DMS79 treated with DMSO at 0.1 percent for 48 hours (cell line): Measurements from ENCODE around the gene PPP2R5D.
A peak's percentile ranks its signal among the peaks of the same experiment; 100 is the strongest.

ENCODE experiments used
- DNase-seq: peaks from one replicate; lab custom pipeline; 2025; lab: John Stamatoyannopoulos, UW

PPP2R5D gene

DNA sequence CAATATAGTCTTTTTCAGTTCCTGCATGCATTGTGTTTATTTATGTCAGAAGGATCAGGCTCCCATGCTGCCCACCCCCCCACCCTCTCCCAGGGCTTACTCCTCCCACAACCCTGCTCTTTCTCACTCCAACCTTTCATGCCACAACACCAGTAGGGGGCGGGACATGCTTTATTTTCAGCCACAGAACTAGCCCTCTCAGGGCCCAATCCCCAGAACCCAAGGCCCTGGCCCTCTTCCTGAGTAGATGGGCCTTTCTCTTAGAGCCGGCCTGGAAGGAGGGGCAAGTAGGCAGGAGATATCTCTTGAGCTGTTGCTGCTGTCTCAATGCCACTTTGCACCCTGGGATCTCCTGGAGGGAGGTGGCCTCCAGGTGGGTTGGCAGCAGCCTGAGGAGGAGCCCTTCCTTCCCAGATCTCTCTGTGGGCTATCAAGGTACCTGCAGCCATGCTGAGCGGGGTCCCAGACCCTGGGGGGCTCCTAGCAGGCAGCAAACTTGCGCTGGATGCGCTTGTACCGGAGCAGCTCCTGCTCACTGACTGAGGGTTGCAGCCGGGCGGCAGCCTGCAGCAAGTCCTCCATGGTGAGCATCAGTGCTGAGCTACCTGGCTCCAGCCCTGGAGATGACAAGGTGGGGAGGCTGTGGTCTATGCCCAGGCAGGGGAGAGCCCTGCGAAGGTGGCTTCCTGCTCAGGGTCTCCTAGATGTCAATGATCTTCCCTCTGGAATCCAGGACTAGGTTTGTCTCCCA is 20.3 kb upstream of the PPP2R5D start:
- DNase-seq = no peak

DNA sequence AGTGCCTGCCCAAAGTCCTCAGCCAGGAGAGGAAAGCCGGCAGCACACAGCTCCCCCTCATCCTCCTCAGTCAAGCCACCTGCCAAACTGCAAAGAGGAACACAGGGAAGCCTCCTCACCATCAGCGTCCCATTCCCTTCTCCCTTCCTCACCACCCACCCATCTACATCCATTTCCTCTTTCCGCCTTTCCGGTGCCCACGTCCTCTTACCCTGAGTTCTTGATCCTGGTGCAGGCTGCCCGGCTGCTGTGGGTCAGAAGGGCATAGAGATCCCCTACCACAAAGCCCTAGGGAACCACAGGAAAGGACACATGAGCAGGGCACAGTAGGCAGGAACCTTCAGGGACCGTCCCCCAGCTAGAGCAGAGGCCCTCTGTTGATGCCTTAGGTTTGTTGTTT is 17.8 kb upstream of the PPP2R5D start:
- DNase-seq = no peak

DNA sequence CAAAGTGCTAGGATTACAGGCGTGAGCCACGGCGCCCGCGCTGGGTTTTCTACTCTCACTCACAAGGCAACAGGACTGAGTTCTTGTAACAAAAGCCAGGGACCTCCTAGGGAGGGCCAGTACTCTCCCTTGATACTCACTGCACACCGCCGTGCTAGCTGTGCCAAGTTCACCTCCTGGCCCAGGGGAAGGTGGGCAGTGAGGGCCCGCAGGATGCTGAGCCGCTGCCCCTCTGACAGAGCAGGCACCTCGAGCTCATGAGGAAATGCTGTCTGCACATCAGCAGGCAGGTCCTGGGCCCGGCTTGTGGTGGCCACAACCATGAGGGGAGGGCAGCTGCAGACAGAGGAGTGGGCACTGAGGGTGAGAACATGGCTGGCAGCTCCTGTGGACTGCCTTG is 17.1 kb upstream of the PPP2R5D start:
- DNase-seq = no peak

DNA sequence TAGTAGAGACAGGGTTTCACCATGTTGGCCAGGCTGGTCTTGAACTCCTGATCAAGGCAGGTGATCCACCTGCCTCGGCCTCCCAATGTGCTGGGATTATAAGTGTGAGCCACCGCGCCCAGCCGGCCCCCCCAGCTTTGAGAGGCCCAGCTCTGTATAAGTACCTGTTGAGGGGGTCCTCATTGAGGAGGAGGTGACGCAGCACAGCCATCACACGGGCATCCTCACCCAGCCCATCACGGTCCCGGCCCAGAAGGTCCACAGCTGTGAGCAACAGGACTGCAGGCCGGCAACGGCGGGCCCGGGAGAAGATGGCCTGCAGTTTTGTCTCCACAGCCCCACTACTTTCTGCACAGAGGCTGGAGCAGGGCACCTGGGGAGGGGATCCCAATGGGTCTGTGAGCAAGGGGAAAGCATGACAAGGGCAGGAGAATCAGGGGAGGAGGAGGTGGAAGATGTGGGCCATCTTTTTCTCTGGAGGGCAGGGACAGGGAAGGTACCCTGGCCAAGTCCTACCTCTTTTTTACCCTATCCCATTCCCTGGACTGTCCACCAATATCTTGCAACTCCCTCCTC is 16.2 kb upstream of the PPP2R5D start:
- no peak for DNase-seq

DNA sequence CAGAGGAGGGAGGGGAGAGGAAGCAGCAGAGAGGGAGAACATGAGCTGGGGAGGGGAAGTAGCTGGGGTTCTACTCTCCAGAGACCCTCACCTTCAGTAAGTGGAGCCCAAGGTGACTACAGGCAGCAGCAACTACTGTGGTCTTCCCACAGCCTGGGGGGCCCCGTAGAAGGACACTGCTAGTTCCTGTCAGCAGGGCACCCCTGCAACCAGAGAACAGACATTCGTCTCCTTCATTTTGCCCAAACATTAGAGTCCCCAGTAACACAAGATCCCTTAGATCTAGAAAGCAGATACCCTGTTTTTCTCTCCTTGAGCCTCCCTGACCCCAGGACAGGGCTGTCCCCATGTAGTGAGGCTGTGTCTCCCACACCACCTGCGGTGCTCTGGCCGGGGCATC is 15.6 kb upstream of the PPP2R5D start:
- DNase-seq = no peak

DNA sequence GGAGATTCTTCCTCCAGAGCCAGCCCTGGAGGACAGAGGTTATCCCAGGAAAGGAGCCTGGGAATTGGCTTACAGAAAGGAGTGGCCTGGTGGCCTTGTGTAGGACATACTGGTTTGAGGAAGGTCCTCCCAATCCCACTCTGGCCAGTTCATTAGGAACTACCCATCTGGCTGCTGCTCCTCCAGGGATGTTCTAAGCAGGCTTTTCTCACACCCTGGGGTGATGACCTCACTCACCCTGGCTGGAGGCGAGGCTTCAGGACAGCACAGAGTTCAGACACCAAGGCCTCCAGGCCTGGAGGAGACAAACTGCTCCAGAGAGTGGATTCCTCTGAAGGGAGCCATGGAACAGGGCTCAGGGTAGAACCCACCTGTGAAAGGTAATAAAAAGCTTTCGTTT is 14.9 kb upstream of the PPP2R5D start:
- DNase-seq = no peak

DNA sequence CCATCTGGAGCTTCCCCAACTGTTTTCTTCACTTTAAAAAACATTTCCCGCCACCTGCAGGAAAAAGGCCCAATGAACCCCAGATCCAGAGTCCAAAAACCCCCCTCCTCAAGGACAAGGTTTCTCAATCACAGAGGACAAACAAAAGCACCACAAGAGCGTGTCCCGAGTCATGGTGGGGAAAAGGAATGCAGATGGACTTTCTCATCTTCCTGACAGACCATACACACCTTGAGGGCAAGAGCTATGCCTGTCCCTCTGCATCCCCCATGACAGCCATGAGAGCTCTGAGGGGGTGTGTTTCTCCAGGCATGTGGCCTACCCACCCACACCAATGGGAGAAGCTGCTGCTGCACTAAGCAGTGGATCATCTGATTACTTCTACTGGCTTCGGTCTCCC is 14.4 kb upstream of the PPP2R5D start:
- DNase-seq = no peak

DNA sequence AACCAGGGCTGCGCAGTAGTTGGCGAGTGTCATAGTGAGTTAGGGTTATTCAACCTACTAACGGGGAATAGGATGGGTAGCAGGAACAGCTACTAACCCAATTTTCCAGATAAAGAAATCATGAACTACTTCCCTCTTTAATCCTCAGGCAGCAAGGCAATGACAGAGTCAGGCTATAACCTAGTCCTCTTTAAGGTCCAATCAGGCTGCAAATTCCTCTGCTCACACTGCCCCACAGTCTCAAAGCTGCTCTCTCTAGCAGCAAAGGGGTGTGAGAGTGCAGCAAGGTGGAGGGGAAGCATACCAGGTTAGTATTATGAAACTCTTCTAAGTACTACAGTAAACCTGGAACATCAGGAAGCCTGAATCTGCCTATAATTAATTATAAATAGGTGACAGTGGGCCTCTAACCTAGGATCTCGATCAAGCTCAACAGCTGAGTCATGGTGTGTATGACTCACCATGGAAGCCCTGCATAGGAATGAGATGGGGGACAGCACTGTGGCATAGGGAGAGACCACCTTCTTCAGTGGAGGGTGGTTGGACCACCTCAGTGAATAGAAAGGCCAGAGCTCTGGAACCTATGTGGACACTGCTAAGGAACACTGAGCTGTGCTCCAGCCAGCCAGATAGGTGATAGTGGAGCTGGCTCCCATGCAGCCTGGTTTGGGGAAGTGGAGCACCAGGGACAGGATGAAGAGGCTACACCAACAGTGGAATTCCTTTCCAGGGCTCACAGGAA is 13.3 kb upstream of the PPP2R5D start:
- no peak for DNase-seq

DNA sequence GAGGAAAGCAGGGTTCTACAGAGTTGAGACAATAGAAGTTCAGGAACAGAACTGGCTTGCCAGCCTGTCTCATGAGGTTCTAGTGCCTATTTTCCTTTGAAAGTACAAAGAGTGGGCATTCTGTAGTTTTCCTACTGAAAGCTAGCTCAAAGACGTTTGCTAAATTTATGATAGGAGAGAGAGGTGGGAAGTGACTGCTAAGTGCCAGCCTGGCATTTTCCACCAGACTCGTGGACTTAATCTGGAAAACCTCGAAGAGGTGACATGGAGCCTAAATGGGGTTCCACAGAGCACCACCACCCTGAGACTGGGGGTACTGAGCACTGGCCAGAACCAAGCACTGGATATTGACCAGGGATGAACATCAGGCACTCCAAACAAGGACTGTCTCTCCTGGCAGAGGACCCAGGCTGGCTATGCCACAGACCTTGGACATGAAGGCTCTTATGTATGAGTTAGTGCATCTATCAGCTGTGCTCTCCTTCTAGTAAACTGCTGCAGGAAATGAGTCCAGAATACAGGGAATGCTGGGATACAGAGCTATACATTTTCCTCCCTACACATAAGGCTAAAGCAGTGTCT is 12.5 kb upstream of the PPP2R5D start:
- DNase-seq = no peak

DNA sequence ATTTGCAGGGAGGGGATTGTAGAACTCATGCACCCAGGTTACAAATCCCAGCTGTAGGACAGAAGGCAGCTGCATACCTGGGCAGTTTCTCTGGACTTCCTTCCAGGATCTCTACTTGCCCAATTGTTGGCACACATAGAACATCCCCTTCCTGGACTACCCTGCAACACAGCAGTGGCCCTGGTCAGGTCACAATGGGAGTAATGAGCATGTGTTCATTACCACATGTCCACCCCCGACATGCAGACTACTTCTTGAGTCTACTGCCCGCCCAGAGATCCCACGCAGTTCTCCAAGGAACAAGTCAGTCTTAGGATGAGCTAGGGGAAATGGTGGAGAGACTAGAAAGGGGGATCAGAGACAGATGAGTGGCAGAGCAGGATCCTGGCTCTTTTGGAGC is 10.4 kb upstream of the PPP2R5D start:
- DNase-seq = no peak

DNA sequence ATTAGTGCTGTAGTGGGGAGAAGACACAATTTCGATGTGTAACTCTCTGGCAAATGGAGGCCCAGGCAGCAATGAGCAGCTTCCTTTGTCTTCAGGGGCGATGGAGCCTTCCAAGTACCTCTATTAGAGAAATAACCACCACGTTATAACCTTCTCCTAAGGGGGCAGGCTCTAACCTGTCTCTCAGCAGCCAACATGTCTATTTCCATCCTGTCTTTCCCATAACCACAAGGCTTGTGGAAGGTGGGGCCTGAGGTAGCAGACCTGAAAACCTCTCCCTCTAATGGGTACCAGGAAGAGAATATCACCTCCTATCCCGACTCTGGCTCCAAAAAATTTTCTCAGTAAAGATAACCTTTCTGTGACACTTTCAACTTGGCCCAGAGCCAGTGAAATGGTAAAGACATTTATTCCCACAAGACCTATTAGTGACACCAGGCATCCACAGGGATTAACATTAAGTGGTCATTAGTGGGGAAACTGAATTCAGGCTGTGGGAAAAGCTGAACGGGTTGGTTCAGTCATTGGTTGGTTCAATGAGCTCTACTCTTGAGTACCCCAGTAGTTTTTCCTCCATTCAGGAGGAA is 9.4 kb upstream of the PPP2R5D start:
- DNase-seq = peak; percentile 69

DNA sequence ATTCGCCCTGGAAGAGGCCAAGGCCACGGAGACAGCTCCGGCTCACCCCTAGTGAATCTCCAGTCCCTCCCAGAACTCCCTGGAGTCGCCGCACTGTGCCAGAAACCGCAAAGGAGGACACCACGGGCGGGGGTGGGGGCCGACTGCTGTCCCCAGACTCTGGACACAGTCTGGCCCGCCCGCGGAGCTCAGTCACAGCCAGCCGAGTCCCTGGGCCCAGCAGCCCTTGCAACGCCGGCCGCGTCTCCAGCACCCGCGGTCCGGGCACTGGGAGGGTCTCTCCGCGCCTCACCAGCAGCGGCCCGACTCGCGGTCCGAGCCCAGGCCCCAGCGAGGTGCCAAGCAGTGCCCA is 5.9 kb upstream of the PPP2R5D start:
- DNase-seq = no peak

DNA sequence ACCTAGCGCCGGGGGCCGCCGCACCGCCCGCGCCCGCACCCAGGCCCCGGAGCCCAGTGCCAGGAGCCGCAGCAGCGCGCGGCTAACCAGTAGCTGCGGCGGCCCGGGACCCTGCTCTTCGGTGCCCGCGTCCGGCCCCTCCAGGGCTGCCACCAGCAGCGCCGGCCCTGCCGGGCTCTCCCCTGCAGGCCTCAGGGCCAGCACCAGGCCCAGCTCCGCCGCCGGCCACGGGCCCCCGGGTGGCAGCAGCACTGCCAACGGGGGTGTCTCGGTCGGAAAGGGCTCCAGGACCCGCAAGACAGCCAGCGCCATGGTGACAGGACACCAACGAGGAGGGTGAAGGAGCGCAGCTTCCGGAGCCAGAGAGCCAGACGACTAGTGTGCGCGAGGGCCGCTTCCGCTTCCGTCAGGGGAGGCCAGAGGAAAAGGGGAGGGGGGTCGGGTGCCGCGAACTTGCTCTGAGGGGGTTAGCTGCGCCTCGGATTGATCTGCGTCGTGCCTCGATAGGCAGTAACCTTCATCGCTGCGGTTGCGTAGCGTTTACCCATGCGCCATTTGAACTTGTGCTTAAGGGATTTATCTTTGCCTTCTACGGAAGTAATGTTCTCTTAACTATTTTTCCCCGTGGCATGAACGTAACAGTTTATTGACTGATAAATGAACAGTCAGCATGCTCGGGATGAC is 5.4 kb upstream of the PPP2R5D start, which contains the start of gene PEX6:
Gene PEX6 (minus strand): TSS at position 343 of the 684 bp plus-strand sequence. CDS start 31 bp downstream, at position 312.
- DNase-seq = peak; percentile 84

DNA sequence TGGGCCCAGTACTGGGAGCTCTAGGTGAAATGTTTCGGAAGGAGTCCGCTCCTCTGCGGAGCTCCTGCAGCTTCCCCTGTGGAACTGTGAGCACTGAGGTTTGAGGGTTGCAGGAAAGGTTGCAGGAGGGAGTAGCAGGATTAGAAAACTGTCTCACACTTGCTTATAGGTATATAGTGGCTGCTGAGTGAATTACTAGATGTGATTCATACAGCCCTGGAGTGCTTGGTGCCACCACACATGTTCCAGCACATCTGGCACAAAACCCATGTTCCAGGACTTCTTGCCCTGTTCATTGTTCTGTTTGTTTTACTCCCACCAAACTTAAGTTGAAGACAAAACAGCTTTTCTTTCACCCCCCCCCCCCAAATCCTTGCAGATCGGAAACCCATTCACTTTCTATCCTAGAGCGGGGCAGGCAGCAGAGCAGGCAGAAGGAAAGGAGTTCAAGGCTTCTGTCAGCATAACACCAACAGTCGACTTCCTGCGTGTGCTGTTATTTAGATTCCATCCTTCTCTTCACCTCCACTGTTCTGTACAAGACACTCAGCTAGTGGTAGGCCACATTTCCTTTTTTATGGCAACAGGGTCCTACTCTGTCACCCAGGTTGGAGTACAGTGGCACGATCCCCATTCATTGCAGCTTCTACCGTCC is 4.7 kb upstream of the PPP2R5D start:
- DNase-seq = no peak

DNA sequence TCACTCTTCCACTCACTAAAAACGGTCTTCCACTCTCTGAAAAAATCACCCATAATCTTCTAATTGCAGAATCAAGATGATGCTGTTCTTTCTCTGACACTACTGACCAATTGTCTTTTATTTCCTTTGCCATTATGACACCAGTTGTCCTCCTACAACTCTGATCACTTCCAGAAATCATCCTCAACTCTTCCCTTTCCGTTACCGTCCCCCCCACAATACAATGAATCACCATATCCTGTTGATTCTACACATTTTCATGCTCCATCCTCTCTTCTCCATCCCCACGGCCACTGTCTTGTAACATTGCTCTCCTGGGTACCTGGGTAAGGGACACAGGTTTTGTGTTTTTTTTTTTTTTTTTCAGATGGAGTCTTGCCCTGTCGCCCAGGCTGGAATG is 2.5 kb upstream of the PPP2R5D start:
- DNase-seq = no peak

DNA sequence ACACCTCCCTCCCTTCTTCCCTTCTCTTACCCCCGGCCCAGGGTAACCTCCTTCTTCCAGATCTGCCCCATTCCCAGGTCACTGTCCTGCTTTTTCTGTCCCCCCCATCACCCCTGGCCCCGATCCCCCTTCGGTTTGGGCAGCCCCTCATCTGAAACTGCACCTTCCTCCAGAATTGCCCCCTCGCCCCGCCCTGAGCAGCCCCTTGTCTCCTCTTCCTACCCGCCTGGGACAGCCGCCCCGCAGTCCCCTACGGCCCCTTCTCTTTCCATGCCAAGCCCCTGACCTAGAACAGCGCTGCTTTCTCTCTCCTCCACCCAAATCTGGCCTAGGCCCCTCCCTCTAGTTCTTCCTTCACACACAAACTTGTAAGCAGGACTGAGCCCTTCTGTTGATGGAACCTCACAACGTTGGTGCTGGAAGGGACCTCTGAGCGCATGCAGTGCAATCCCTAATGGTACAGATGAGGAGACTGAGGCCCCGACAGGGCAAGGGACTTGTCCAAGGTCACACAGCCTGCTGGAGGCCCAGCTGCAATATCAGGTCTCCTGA is 630 bp downstream of the PPP2R5D start:
- DNase-seq = peak; percentile 5

DNA sequence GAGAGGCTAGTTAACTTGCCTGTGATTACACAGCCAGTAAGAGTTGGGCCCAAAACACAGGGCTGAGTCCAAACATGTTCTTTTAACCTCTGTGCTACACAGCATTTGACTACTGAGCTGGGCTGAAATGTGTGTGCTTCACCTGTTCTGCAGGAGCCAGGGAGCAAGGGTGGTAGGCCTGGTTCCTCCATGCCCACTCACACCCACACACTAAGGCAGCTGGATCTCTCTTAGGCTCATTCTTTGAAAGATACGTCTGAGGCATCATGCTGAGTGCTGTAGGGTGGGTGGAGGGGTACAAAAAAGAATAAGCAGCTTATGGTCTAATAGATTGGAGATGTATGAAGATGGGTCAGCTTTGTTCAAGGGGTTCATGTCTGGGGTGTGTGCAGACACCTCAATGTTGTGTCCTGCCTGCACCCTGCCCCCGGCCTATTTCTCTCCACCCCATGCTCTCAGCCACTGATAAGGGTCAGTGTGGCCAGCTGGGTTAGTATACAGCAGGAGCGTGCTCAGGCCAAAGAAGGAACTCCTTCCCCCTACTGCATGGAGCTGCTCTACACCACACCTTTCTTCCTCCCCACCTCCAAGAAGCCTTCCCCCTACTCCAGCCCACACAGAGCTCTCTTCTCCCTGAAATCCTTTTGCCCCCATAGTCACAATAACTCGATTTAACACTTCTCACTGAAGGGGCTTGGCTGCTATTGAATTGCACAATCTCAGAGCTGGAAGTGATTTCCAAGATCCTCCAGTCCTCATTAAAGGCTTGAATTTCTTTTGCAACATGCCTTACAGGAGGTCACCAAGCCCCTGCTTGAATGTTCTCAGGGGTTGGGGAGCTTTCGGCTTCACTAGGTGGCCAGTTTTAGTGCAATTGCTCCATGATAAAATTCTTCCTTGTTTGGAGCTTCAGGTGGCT is 3.4 kb downstream of the PPP2R5D start:
- no peak for DNase-seq

DNA sequence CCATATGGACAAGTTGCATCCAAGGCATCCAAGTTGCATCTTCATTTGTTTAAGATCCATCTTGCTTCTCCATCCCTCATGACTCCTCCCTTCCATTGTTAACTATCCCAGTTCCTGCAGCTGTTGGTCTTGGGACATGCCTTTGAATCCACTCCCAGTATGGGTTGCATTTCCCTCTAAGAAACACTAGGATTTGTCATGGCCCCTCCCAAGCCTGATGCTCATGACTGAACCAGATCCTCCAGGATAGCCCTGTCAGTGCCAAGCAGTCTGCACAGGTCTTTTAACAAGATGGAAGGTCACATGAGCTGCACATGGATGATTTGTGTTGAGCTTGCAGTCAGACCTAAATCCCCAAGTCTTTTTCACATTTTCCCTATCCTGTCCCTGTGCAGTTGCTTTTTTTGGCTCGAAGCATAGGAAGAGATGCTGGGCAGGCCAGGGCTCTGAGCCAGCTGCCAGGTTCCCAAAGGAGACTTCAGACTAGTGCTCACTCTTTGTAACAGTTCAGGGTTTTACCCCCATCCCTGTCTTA is 4.2 kb downstream of the PPP2R5D start:
- DNase-seq = no peak

DNA sequence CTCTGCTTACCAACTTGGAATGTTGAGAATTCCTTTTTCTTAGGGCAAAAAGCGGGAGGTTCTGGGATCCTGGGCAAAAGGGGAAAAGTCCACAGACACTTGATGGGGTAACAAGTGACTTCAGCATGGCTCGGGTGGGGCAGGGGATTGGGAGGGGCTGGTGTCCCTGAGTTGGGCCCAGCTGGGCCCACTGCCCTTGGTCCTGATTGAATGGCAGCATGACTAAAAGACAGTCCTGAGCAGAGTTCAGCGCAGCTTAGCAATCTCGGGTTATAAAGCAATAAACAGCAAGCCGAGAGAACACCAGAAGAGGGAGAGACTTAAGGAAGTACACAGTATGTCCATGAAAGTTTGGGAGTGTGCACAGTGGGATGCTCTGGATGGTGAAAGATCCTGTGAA is 5.6 kb downstream of the PPP2R5D start:
- no peak for DNase-seq

DNA sequence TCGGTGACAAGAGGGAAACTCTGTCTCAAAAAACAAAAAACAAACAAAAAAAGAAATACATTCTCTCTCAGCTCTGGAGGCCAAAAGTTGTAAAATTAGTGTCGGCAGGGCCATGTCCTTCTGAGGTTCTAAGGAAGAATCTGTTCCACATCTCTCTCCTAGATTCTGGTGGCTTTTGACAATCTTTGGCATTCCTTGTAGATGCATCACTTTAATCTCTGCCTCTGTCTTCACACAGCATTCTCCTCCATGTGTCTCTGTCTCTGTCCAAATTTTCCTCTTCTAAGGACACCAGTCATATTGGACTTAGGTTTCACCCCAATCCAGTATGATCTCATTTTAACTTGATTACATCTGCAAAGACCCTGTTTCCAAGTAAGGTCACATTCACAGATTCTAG is 9.1 kb downstream of the PPP2R5D start:
- DNase-seq = no peak
